Fibroblast of mammary gland (primary cell): ENCODE results near the gene HID1.

Source experiments
- DNase-seq: peaks from one replicate; pipeline ENCODE4 v3.0.0-alpha.2; 2010; ENCODE audit warnings: low read depth
- H3K4me3 ChIP-seq: 2 replicates; pipeline ENCODE4 v1.5.1; 2011; ENCODE audit warnings: low read depth, mild to moderate bottlenecking, low read length, moderate library complexity; ENCODE audit not compliant: control insufficient read depth
- CTCF ChIP-seq: conservative IDR thresholded peaks from 2 replicates; pipeline ENCODE4 v1.5.1; 2011; ENCODE audit warnings: low read depth, low read length, inconsistent platforms; ENCODE audit not compliant: control insufficient read depth, insufficient read depth

Gene HID1

DNA sequence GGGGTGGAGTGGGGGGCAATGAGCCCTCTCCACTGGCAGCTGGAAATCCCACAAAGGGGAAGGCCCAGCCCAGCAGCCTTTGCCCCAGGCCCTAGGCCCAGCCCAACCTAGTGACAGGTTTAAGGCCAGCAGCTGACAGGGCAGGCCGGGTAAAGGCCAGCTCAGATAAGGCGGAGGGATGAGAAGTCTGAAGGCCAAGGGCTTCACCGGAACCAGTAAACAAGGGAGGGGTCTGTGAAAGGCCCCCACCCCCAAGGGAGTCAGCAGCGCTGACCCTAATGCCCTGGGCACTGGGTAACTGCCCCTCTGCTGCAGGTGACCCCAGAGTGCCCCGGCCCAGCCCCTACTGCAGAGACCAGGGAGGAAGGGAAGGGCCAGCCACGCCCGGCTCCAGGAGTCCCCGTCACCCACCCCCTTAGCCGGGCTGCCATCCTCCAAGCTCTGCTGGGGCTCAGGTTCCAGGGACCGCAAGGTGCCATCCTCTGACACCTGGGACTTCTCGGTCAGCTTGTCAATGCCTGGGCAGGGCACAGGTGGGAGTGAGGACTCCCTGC lies 19.3 kb downstream of the HID1 start:
- DNase-seq: no peak
- no peak overlapping the region for H3K4me3 ChIP-seq
- no peak for TF ChIP-seq CTCF

DNA sequence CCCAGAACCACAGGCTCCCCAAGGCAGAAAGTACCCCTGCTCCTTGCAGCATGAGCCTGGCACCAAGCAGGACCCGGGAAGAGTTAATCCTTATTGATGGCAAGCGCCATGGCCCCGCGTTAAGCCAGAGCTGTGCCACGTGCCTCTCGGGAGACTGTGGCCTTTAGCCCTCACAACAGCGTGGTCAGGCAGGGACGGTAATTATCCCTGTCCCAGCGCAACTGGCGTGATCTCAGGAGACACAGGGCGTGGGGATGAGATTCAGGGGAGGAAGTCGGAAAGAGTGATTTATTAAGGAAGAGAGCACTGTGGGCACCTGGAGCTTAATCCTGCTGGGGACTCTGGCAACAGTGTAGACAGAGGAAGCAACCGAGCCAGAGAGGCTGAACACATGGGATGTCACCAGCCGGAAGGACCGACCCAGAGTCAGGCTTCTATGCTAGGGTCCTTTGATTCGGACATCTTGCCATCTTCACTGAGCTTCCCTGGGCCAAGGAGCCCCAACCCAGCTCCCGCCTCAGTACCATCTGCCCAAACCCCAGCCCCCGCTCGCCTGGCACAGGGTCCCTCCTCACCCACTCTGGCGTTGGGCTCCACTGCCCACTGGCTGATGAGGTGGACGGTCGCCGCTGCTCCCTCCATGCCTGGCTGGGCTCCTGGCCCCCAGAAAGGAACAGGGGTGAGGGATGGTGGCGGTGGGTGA lies 20.0 kb downstream of the HID1 start:
- no peak overlapping the region for H3K4me3 ChIP-seq
- no peak for DNase-seq
- TF ChIP-seq CTCF: no peak

DNA sequence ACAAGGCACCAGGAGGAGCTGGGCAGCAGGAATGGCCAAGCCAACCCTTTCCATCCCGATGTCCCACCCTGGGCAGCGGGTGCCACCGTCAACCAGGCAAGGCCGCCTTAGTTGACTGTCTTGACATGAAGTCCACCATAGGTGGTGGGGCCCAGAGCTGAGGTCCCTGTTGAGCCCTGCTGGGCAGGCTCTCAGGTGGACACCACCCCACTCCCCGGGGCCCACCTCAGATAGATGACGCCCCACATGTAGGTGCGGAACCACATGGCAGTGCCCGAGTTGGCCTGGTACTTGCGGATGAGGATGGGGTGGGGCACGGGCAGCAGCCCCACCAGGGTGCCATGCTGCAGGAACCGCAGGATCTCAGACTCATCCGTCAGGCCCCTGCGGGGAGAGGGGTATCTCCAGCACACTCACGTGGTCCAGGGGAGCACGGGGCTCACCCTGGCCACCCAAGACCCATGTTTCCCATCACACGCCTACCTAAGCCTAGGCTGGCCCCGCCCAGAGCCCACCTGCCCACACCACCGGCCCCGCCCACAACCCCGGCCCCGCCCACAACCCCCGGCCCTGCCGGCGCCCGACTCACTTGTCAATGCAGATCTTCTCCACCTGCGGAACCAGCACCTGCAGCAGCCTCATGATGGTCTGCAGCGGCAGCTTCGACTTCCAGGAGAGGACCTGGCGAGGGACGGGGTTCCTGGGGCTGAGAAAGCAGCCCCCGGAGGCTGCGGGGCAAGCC lies 20.7 kb downstream of the HID1 start:
- H3K4me3 ChIP-seq: no peak overlapping the region
- DNase-seq: no peak
- TF ChIP-seq CTCF: no peak

- no peak for DNase-seq
- no peak for TF ChIP-seq CTCF
- no peak overlapping the region for H3K4me3 ChIP-seq
Measured at GRCh38 chr17:74951065-74951464, 21.5 kb downstream of the HID1 start.

DNA sequence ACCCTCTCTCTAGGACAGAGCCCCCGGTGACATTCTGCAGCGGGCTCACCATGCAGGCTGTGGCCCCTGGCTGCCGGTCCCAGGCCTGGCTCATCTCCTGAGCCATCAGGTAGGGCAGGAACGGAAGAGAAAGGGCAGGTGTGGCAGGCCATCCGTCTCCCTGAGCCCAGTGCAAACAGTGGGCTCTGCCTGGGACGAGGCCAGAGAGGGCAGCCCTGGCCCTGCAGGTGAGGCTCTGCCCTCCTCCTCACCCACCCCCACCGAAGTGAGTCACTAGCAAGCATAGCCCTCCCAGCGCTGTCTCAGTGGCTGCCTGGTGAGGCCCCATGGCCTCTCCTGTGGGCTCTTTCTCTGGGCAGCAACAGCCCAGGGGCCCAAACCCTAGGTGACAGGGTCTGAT lies 22.4 kb downstream of the HID1 start:
- DNase-seq: no peak
- H3K4me3 ChIP-seq: no peak overlapping the region
- no peak for TF ChIP-seq CTCF

- no peak for TF ChIP-seq CTCF
- DNase-seq: no peak
- no peak overlapping the region for H3K4me3 ChIP-seq
Measured at GRCh38 chr17:74949455-74950115, 23.0 kb downstream of the HID1 start.
